ENCODE data around the gene HIRA.
"Not testable (repeated sequence)": the region's sequence is repeated elsewhere in the genome, so short reads cannot be mapped to it uniquely, and the experiment has no call there.

HIRA gene

GRCh38 chr22:19385221-19385906 lies 46.2 kb downstream of the HIRA start:
- no peak for DNase-seq (ENCODE audit: low read depth)

GRCh38 chr22:19383292-19383691 lies 48.2 kb downstream of the HIRA start:
- DNase-seq (ENCODE audit: low read depth) = no peak

DNA sequence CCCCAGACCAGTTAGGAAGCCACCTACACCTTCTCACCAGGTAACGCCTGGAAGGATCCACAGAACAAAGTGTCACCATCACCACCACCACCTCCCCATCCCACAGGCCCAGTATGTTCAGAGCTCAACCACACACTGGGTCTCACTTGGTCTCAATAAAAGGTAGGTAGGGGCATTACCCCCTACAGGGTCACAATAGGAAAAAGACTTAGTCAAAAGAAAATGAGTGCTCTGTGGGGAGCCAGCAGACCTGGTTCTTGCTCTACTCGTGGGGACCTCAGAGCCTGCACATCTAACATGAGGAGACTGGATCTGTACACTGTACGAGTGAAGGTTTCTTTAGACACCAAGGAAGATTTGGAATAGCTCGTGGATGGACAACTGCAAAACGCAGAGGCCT lies 49.3 kb downstream of the HIRA start:
- DNase-seq (ENCODE audit: low read depth) = no peak

DNA sequence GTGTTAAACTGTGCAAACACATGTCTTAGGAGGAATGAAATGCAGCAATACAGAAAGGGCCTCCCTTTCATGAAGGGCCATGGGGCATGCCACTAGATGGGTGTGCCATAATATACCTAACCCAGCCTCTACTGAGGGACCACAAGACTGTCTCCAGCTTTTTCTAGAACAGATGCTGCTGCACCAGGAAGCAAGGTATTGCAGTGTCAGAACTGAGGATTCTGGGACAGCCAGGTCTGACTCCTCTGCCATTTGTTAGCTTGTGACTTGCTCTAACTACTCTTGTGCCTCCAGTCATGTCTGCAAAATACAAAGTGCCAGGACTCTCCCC lies 53.2 kb downstream of the HIRA start:
- DNase-seq (ENCODE audit: low read depth) = no peak

- no peak for DNase-seq (ENCODE audit: low read depth)
These were observed 53.8 kb downstream of the HIRA start for GRCh38 chr22:19377565-19378343.

- no peak for DNase-seq (ENCODE audit: low read depth)
These were observed 54.6 kb downstream of the HIRA start for GRCh38 chr22:19376971-19377370.

GRCh38 chr22:19376247-19376646 lies 55.3 kb downstream of the HIRA start:
- DNase-seq (ENCODE audit: low read depth) = no peak

- DNase-seq (ENCODE audit: low read depth) = no peak
These were observed 56.1 kb downstream of the HIRA start for GRCh38 chr22:19375435-19375834.

DNA sequence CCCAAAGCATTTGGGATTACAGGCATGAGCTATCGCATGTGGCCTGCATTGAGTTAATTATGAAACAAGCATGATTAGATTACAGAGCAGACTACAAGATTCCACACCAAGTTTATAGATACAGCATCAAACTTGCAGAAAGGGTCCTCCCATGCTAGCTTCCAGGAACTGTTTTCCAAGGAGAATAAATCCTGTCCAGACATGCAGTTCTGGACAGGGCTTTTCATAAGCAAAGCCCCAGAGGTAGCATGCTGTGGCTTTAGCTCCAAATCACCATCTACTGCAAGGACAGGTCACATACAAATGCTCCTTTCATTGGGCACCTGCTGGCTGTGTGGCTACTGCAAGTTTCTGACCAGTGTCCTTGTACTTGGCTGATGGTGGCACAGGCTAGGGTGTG lies 57.1 kb downstream of the HIRA start:
- DNase-seq (ENCODE audit: low read depth) = no peak

- no peak for DNase-seq (ENCODE audit: low read depth)
These were observed 58.1 kb downstream of the HIRA start for GRCh38 chr22:19373450-19373849.

GRCh38 chr22:19371893-19372292 lies 59.6 kb downstream of the HIRA start:
- DNase-seq (ENCODE audit: low read depth) = no peak

DNA sequence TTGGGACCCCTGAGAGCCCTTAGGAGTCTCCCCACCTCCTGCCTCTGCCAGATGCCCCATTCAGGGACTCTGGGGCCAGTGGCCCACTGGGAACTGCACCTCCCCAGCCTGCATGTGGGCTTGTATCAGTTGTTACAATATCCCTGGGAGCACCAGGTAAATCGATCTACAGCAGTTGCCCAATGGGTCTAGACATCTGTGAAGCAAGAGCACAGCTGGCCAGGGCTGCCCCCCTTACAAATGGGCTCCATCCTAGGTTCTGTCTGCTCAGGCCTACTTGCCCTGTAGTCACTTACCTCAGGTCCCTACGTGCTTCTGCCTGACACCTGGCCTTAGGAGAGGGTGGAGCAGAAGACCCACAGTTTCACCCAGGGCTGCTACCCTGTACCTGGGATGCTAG lies 62.7 kb downstream of the HIRA start:
- no peak for DNase-seq (ENCODE audit: low read depth)

DNA sequence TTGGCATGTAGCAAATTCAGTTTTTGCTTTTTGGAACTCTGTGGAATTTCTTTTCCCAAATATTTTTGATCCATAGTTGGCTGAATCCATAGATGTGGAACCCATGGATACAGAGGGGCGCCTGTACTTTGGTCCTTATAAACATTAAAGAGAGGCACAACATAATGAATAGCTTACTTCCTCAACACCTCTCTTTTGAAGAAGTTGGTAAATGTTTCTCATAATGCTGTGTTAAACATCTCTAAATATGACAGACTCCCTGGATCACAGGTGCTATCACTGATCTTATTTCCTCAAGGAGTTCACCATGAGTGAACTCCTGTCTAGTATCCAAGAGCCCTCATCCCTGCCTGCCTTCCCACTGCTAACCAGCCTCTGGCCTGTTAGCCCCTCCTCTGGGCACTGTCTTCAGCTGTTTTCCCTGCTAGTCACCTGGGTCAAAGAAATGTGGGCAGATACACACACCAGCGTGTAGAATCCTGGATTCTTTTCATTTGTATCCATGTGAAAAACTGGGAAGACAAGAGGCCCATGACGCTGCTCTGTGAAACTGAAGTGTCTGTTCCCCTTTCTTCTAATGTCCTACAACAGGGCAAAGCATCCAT lies 63.7 kb downstream of the HIRA start:
- DNase-seq (ENCODE audit: low read depth) = no peak

GRCh38 chr22:19363541-19363940 lies 68.0 kb downstream of the HIRA start:
- DNase-seq (ENCODE audit: low read depth) = not testable (repeated sequence)

DNA sequence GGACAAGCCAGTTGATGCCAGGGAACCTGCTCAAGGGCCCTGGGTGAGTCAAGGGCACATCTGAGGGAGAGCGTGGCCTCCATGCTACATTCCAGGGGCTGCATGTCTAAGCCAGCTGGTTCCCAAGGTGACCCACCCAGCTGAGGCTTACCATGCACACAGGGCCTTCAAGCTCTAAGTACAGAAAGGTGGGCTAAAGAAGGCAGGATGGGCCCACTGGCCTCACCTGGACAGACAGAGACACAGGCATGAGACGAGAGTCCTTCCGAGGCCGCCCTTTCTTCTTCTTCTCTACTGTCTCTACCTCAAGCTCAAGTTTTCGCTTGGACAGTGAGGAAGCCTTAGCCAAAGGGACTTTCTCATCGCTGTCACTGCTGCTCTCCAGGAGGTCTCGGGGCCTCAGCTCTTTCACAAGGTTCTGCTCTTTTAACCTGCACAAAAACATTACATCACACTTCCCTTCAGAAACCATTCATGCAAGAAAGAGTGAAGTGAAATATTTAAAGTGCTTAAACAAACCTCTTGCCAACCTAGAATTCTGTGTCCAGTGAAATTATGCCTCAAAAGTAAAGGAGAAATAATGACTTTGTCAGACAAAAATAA lies 69.9 kb downstream of the HIRA start:
- DNase-seq (ENCODE audit: low read depth) = no peak

DNA sequence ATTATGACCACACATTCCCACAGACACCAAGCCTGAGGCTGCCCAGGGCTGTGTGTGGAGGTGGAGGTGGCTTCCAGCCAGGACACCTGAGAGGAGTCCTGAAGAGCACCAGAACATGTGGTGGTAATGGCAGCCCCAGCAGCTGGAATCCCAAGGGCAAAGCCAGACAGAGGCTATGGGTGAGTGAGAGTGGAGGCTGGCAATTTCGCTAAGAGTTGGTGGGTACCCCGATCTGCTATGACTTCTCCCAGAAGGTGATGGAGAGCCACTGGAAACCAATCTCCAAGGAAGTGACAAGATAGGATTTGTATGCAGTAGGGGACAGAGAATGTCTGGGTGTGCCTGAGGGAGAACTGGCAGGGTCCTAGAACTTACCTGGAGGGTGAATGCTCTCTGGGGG lies 70.7 kb downstream of the HIRA start:
- DNase-seq (ENCODE audit: low read depth) = no peak

- DNase-seq (ENCODE audit: low read depth) = no peak
These were observed 71.2 kb downstream of the HIRA start for GRCh38 chr22:19360300-19360792.

DNA sequence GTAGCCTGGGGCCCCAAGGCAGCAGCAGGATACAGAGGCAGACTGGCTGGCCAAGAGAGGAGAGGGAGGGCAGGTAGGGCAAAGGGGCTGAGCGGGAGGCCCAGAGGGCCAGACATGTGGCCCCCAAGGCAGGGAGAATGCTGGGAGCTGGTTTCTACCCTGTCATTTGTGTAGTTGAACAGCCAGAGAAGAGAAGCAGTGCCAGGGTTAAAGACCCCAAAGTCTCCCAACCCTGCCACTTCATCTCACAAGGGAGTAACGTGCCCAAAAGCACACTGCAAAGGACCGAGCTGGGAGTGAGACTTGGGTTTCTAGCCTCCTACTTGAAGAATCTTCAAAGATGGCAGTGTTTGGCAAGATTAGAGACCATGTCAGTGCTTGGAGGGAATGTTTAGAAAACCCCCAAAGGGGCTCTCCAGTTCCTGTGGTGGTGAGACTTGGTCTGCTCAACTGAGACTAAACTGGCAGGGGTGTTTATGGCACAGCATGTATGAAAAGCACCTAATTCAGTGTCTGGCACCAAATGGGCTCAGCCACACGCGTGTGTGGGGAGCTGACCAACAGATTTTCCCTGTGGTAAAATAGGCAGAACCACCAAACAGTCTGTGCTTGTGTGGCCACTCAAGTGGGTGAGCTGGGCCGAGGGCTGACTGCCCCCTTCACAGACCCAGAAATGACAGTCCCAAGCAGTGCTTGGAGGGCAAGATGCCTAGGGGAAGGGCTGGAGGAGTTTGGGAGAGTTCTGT lies 71.8 kb downstream of the HIRA start:
- no peak for DNase-seq (ENCODE audit: low read depth)

- DNase-seq (ENCODE audit: low read depth) = no peak
These were observed 72.6 kb downstream of the HIRA start for GRCh38 chr22:19358703-19359553.

DNA sequence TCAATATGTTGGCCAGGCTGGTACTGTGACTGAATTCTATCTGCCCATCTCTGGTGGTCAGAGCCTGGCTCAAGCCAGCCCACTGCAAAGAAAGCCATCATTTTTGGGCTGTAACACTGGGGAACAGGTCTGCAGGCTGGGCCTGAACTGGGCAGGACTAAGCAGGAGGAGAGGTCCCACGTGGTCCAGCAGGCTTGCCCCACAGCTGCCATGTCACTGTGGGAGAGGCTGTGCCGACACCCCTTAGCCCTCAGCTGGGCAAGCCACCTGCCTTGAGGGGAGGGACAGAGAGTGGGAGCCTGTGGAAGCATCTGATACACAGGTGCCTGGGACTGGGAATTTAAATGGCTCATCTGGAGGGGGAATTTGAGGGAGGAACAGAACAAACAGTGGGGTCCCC lies 73.3 kb downstream of the HIRA start:
- DNase-seq (ENCODE audit: low read depth) = no peak
